Measurements from ENCODE around the gene PPP4R1.
"Not testable (repeated sequence)": the region's sequence is repeated elsewhere in the genome, so short reads cannot be mapped to it uniquely, and the experiment has no call there.

The PPP4R1 gene

GRCh38 chr18:9627642-9628041, 13.3 kb upstream of the PPP4R1 start:
- no peak for DNase-seq

- DNase-seq, result no peak
Observed at GRCh38 chr18:9619990-9620389, 5.6 kb upstream of the PPP4R1 start.

- DNase-seq, result no peak
Observed at GRCh38 chr18:9619545-9619944, 5.2 kb upstream of the PPP4R1 start.

- DNase-seq, result no peak
Observed at GRCh38 chr18:9619056-9619455, 4.7 kb upstream of the PPP4R1 start.

- no peak for DNase-seq
Observed at GRCh38 chr18:9617006-9617542, 2.7 kb upstream of the PPP4R1 start.

GRCh38 chr18:9616049-9616448, 1.7 kb upstream of the PPP4R1 start:
- DNase-seq, result no peak

- peak; percentile 49 for DNase-seq
Observed at GRCh38 chr18:9615280-9615797, 980 bp upstream of the PPP4R1 start.

GRCh38 chr18:9613550-9614400, 584 bp downstream of the PPP4R1 start:
- peak; percentile 41 for DNase-seq

GRCh38 chr18:9612977-9613376, 1.4 kb downstream of the PPP4R1 start:
- DNase-seq, result no peak

GRCh38 chr18:9612215-9612830, 2.0 kb downstream of the PPP4R1 start:
- DNase-seq, result peak; percentile 70

- DNase-seq, result no peak
Observed at GRCh38 chr18:9609190-9609589, 5.2 kb downstream of the PPP4R1 start.

GRCh38 chr18:9608728-9609127, 5.6 kb downstream of the PPP4R1 start:
- DNase-seq, result no peak

GRCh38 chr18:9608298-9608697, 6.1 kb downstream of the PPP4R1 start:
- DNase-seq, result no peak

- DNase-seq, result not testable (repeated sequence)
Observed at GRCh38 chr18:9607111-9607510, 7.2 kb downstream of the PPP4R1 start.

- DNase-seq, result no peak
Observed at GRCh38 chr18:9606039-9606438, 8.3 kb downstream of the PPP4R1 start.

GRCh38 chr18:9604348-9604747, 10.0 kb downstream of the PPP4R1 start:
- DNase-seq, result no peak

GRCh38 chr18:9599328-9599727, 15.0 kb downstream of the PPP4R1 start:
- no peak for DNase-seq

GRCh38 chr18:9597609-9598008, 16.8 kb downstream of the PPP4R1 start:
- DNase-seq, result no peak

- no peak for DNase-seq
Observed at GRCh38 chr18:9596843-9597526, 17.4 kb downstream of the PPP4R1 start.

GRCh38 chr18:9596226-9596625, 18.1 kb downstream of the PPP4R1 start:
- no peak for DNase-seq

- no peak for DNase-seq
Observed at GRCh38 chr18:9594823-9595596, 19.3 kb downstream of the PPP4R1 start.

- no peak for DNase-seq
Observed at GRCh38 chr18:9587924-9588323, 26.4 kb downstream of the PPP4R1 start.

- DNase-seq, result no peak
Observed at GRCh38 chr18:9586814-9587213, 27.5 kb downstream of the PPP4R1 start.

Data from NCI-H510A treated with DMSO at 0.1 percent for 48 hours (cell line).